CD4-positive, CD25-positive, alpha-beta regulatory T cell (primary cell): ENCODE measurements around the gene WDR64. TPM values are rescaled to one million over a fixed set of nuclear protein-coding genes. Genes with fewer than 3 reads are reported as not detected.

Experiments
- ATAC-seq, 2 donors: fragments of 150-1000 bp; cut with Tn5 transposase; one replicate each; pipeline ENCODE4 v1.10.0; 2021; ENCODE audit warnings: low read depth in 2 of 2, moderate number of reproducible peaks in 2 of 2, moderate library complexity in 1 of 2
- DNase-seq, 3 donors: peaks; one replicate each; pipeline versions ENCODE4 v3.0.0 to v3.0.0-alpha.2; 2012 to 2022; ENCODE audit warnings: mixed read lengths in 1 of 3
- H3K27ac ChIP-seq: one replicate; pipeline ENCODE4 v1.7.0; 2013; ENCODE audit warnings: mild to moderate bottlenecking, low read length; ENCODE audit not compliant: insufficient read depth, poor library complexity, severe bottlenecking
- H3K27me3 ChIP-seq: one replicate; pipeline ENCODE4 v1.7.0; 2013; ENCODE audit warnings: low read length; ENCODE audit not compliant: control insufficient read depth, insufficient read depth
- H3K36me3 ChIP-seq: one replicate; pipeline ENCODE4 v1.7.0; 2013; ENCODE audit warnings: mild to moderate bottlenecking, low read length, moderate library complexity; ENCODE audit not compliant: control insufficient read depth, insufficient read depth
- H3K4me1 ChIP-seq: 2 replicates; pipeline ENCODE4 v1.7.0; 2013; ENCODE audit warnings: mild to moderate bottlenecking, low read length; ENCODE audit not compliant: insufficient read depth, control insufficient read depth, poor library complexity, severe bottlenecking
- H3K4me3 ChIP-seq: one replicate; pipeline ENCODE4 v1.7.0; 2013; ENCODE audit warnings: low read depth, mild to moderate bottlenecking, low read length, moderate library complexity
- H3K9me3 ChIP-seq, 2 experiments: 1 replicate in 1 of 2; 2 replicates in 1 of 2; pipeline ENCODE4 v1.7.0; 2013; ENCODE audit warnings: low read length in 2 of 2, mild to moderate bottlenecking in 1 of 2, moderate library complexity in 1 of 2; ENCODE audit not compliant: control insufficient read depth in 2 of 2
- H3K27ac Mint-ChIP-seq, 3 donors: one replicate each; pipeline ENCODE4 v1.8.0; 2020 to 2022; ENCODE audit warnings: mild to moderate bottlenecking in 3 of 3, mixed read lengths in 3 of 3, moderate library complexity in 2 of 3
- H3K27me3 Mint-ChIP-seq: one replicate; pipeline ENCODE4 v1.8.0; 2022; ENCODE audit warnings: mild to moderate bottlenecking, mixed read lengths
- H3K36me3 Mint-ChIP-seq: one replicate; pipeline ENCODE4 v1.8.0; 2020; ENCODE audit warnings: mixed read lengths
- H3K4me1 Mint-ChIP-seq, 4 donors: one replicate each; pipeline ENCODE4 v1.8.0; 2020 to 2022; ENCODE audit warnings: mixed read lengths in 4 of 4, mild to moderate bottlenecking in 1 of 4
- H3K4me3 Mint-ChIP-seq, 4 donors: one replicate each; pipeline ENCODE4 v1.8.0; 2020 to 2022; ENCODE audit warnings: mild to moderate bottlenecking in 4 of 4, mixed read lengths in 4 of 4, moderate library complexity in 3 of 4
- H3K9me3 Mint-ChIP-seq, 7 donors: one replicate each; pipeline ENCODE4 v1.8.0; 2020 to 2022; ENCODE audit warnings: mixed read lengths in 7 of 7, mild to moderate bottlenecking in 3 of 7, moderate library complexity in 2 of 7
- polyA plus RNA-seq, 4 donors: library from polyadenylated mRNA; unstranded; fragments of 300-500 nt; fragmentation: Illumina TruSeq; gene quantifications; one replicate each; pipeline ENCODE4 v1.2.3, GENCODE V29; 2021
- total RNA-seq: library from RNA; stranded (reverse); gene quantifications from one replicate; pipeline ENCODE4 v1.2.3, GENCODE V29; 2022

Gene WDR64
- total RNA-seq (not detected), polyA plus RNA-seq (under 1 TPM in 3 of 4 donors, not detected in 1; 0.08 to 1.00 (median 0.35) TPM)

GRCh38 chr1:241652012-241652411 is at the start of gene WDR64:
Gene WDR64, plus strand, starts transcription at chr1:241652281. Its CDS starts 204 bp downstream, at chr1:241652485.
- Mint-ChIP-seq H3K4me3 (peak within 1 kb of the TSS in 1 of 4 donors; percentile 12), H3K9me3 (peaks cover 0 to 4% (median 0%) of the 10 kb centered on the region in 7 donors), H3K36me3 (no peaks in the 10 kb centered on the region), H3K4me1 (no peaks in the 10 kb centered on the region), H3K27me3 (peaks cover 12% of the 10 kb centered on the region), H3K27ac (no peak within 1 kb of the TSS)
- Histone ChIP-seq H3K9me3 (no peaks in the 10 kb centered on the region), H3K4me3 (no peak within 1 kb of the TSS), H3K36me3 (no peaks in the 10 kb centered on the region), H3K4me1 (no peaks in the 10 kb centered on the region), H3K27ac (no peak within 1 kb of the TSS), H3K27me3 (no peaks in the 10 kb centered on the region)
- DNase-seq (no peak), ATAC-seq (no peak)

- H3K4me1 ChIP-seq, result no peaks in the 10 kb centered on the region
- H3K9me3 Mint-ChIP-seq, result no peaks in the 10 kb centered on the region
- no peak overlapping the region for H3K4me3 Mint-ChIP-seq
- no peaks in the 10 kb centered on the region for H3K27me3 ChIP-seq
- peaks cover 0 to 6% (median 0%) of the 10 kb centered on the region in 4 donors for H3K4me1 Mint-ChIP-seq
- H3K27ac ChIP-seq, result no peak overlapping the region
- H3K36me3 ChIP-seq, result no peaks in the 10 kb centered on the region
- H3K4me3 ChIP-seq, result no peak overlapping the region
- peaks cover 27% of the 10 kb centered on the region for H3K36me3 Mint-ChIP-seq
- H3K27me3 Mint-ChIP-seq, result no peaks in the 10 kb centered on the region
- H3K9me3 ChIP-seq, result no peaks in the 10 kb centered on the region
- no peak for DNase-seq
- ATAC-seq, result no peak
- H3K27ac Mint-ChIP-seq, result no peak overlapping the region
These were observed 48.3 kb upstream of the WDR64 start for GRCh38 chr1:241603731-241604245.

GRCh38 chr1:241605146-241605805 is 46.8 kb upstream of the WDR64 start:
- Histone ChIP-seq H3K9me3 (no peaks in the 10 kb centered on the region), H3K4me1 (no peaks in the 10 kb centered on the region), H3K27me3 (no peaks in the 10 kb centered on the region), H3K27ac (no peak overlapping the region), H3K4me3 (no peak overlapping the region), H3K36me3 (no peaks in the 10 kb centered on the region)
- peaks cover 0 to 6% (median 0%) of the 10 kb centered on the region in 4 donors for H3K4me1 Mint-ChIP-seq
- no peaks in the 10 kb centered on the region for H3K27me3 Mint-ChIP-seq
- ATAC-seq (no peak), DNase-seq (no peak)
- H3K4me3 Mint-ChIP-seq, result no peak overlapping the region
- peaks cover 27% of the 10 kb centered on the region for H3K36me3 Mint-ChIP-seq
- no peaks in the 10 kb centered on the region for H3K9me3 Mint-ChIP-seq
- no peak overlapping the region for H3K27ac Mint-ChIP-seq

- no peak overlapping the region for H3K27ac ChIP-seq
- no peaks in the 10 kb centered on the region for H3K36me3 ChIP-seq
- no peak overlapping the region for H3K4me3 Mint-ChIP-seq
- H3K36me3 Mint-ChIP-seq, result peaks cover 19% of the 10 kb centered on the region
- no peaks in the 10 kb centered on the region for H3K27me3 Mint-ChIP-seq
- H3K27ac Mint-ChIP-seq, result no peak overlapping the region
- no peaks in the 10 kb centered on the region for H3K4me1 ChIP-seq
- no peaks in the 10 kb centered on the region for H3K9me3 Mint-ChIP-seq
- H3K27me3 ChIP-seq, result no peaks in the 10 kb centered on the region
- H3K4me1 Mint-ChIP-seq, result no peaks in the 10 kb centered on the region
- ATAC-seq (no peak), DNase-seq (no peak)
- H3K9me3 ChIP-seq, result no peaks in the 10 kb centered on the region
- H3K4me3 ChIP-seq, result no peak overlapping the region
These were observed 45.5 kb upstream of the WDR64 start for GRCh38 chr1:241606544-241606943.

- Mint-ChIP-seq H3K27ac (no peak overlapping the region), H3K27me3 (no peaks in the 10 kb centered on the region), H3K36me3 (peaks cover 11% of the 10 kb centered on the region), H3K4me1 (no peaks in the 10 kb centered on the region), H3K4me3 (no peak overlapping the region), H3K9me3 (no peaks in the 10 kb centered on the region)
- no peaks in the 10 kb centered on the region for H3K27me3 ChIP-seq
- no peak overlapping the region for H3K4me3 ChIP-seq
- H3K36me3 ChIP-seq, result no peaks in the 10 kb centered on the region
- H3K4me1 ChIP-seq, result no peaks in the 10 kb centered on the region
- DNase-seq (no peak), ATAC-seq (no peak)
- H3K9me3 ChIP-seq, result no peaks in the 10 kb centered on the region
- no peak overlapping the region for H3K27ac ChIP-seq
These were observed 44.6 kb upstream of the WDR64 start for GRCh38 chr1:241607497-241607896.

- Mint-ChIP-seq H3K4me1 (no peaks in the 10 kb centered on the region), H3K27ac (no peak overlapping the region), H3K27me3 (no peaks in the 10 kb centered on the region), H3K9me3 (no peaks in the 10 kb centered on the region), H3K4me3 (no peak overlapping the region), H3K36me3 (peaks cover under 1% of the 10 kb centered on the region)
- no peak overlapping the region for H3K27ac ChIP-seq
- ATAC-seq (no peak), DNase-seq (no peak)
- no peaks in the 10 kb centered on the region for H3K9me3 ChIP-seq
- H3K4me1 ChIP-seq, result no peaks in the 10 kb centered on the region
- no peaks in the 10 kb centered on the region for H3K36me3 ChIP-seq
- no peaks in the 10 kb centered on the region for H3K27me3 ChIP-seq
- no peak overlapping the region for H3K4me3 ChIP-seq
These were observed 43.6 kb upstream of the WDR64 start for GRCh38 chr1:241608379-241609033.

- H3K27ac ChIP-seq, result no peak overlapping the region
- no peaks in the 10 kb centered on the region for H3K27me3 ChIP-seq
- Mint-ChIP-seq H3K27ac (no peak overlapping the region), H3K4me3 (no peak overlapping the region), H3K4me1 (no peaks in the 10 kb centered on the region), H3K27me3 (no peaks in the 10 kb centered on the region), H3K36me3 (no peaks in the 10 kb centered on the region), H3K9me3 (no peaks in the 10 kb centered on the region)
- H3K4me3 ChIP-seq, result no peak overlapping the region
- ATAC-seq (no peak), DNase-seq (no peak)
- H3K9me3 ChIP-seq, result no peaks in the 10 kb centered on the region
- no peaks in the 10 kb centered on the region for H3K4me1 ChIP-seq
- no peaks in the 10 kb centered on the region for H3K36me3 ChIP-seq
These were observed 41.8 kb upstream of the WDR64 start for GRCh38 chr1:241610056-241610815.
